Suprapubic skin (tissue), 4 donors: ENCODE results near the gene RRP9. TPM values are rescaled to one million over a fixed set of nuclear protein-coding genes. Genes with fewer than 3 reads are reported as not detected.

Experiments used
- DNase-seq, 2 donors: peaks; one replicate each; pipeline ENCODE4 v3.0.0-alpha.2; 2019; ENCODE audit warnings: low spot score in 2 of 2
- H3K27ac ChIP-seq: fragments of 200-600 bp; sonication (generic); one replicate; pipeline ENCODE4 v1.5.1; 2019
- H3K27me3 ChIP-seq: fragments of 200-600 bp; sonication (generic); one replicate; pipeline ENCODE4 v1.5.1; 2019
- H3K36me3 ChIP-seq: fragments of 200-600 bp; sonication (generic); one replicate; pipeline ENCODE4 v1.5.1; 2019
- H3K4me1 ChIP-seq: fragments of 200-600 bp; sonication (generic); one replicate; pipeline ENCODE4 v1.5.1; 2019
- H3K4me3 ChIP-seq: fragments of 200-600 bp; sonication (generic); one replicate; pipeline ENCODE4 v1.5.1; 2019; ENCODE audit warnings: mild to moderate bottlenecking
- H3K9me3 ChIP-seq: fragments of 200-600 bp; sonication (generic); one replicate; pipeline ENCODE4 v1.5.1; 2019
- EP300 ChIP-seq: sonication (generic); formaldehyde crosslinking; IDR thresholded peaks from one replicate; pipeline ENCODE4 v1.6.1; 2017; ENCODE audit warnings: antibody characterized with exemption
- POLR2A ChIP-seq, 2 donors: fragments of 450-650 bp; IDR thresholded peaks; one replicate each; pipeline ENCODE4 v1.6.1; 2017; ENCODE audit warnings: antibody characterized with exemption in 2 of 2, mild to moderate bottlenecking in 2 of 2, moderate library complexity in 2 of 2
- POLR2AphosphoS5 ChIP-seq, 3 donors: sonication (generic); formaldehyde crosslinking; IDR thresholded peaks; one replicate each; pipeline ENCODE4 v1.6.1; 2017; ENCODE audit warnings: antibody characterized with exemption in 3 of 3
- WGBS: methylation state at CpG from one replicate; pipeline ENCODE4 v1.1.5; 2018; 5-methylcytosine and 5-hydroxymethylcytosine counted together
- total RNA-seq, 4 donors: library from RNA; depleted of rRNA; stranded (reverse); fragments of >200 nt; gene quantifications; one replicate each; pipeline ENCODE4 v1.1.0, GENCODE V29; 2016
- TF ChIP-seq, protein P1 (sequence below), 2 donors: fragments of 200-600 bp in 1 of 2; fragments of 450-650 bp in 1 of 2; sonication (generic) in 1 of 2; IDR thresholded peaks; one replicate each; pipeline ENCODE4 v1.5.1; 2016 to 2019; ENCODE audit warnings: antibody characterized with exemption in 2 of 2, mild to moderate bottlenecking in 1 of 2, moderate library complexity in 1 of 2

The RRP9 gene
- total RNA-seq, 4 donors from 2014 or later = 13.4 to 16.7 (median 14.8) TPM

DNA sequence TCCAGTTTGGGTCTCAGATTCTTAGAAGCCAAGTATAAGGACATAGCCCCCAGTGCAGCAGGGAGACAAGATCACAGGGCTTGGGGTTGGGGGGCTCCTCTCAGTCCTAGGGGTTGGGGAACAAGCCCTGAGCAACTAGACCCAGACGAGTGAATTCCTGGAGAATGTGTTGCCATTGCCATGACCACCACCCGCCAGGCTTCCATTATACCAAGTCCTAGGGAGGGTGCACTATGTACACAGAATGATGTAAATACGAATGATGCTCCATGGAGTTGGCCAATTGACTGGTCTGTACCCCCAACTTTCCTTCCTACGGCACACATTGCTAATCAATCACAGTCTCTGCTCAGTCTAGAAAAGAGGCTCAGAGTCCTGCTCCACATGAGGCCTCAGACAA is 47.3 kb downstream of the RRP9 start:
- Histone ChIP-seq H3K4me1 (no peaks in the 10 kb centered on the region), H3K27ac (no peak overlapping the region), H3K4me3 (no peak overlapping the region), H3K27me3 (no peaks in the 10 kb centered on the region), H3K36me3 (no peaks in the 10 kb centered on the region), H3K9me3 (no peaks in the 10 kb centered on the region)
- WGBS = 94% methylated on average over 4 of the region's 4 CpGs
- TF ChIP-seq EP300 = no peak
- DNase-seq = no peak

DNA sequence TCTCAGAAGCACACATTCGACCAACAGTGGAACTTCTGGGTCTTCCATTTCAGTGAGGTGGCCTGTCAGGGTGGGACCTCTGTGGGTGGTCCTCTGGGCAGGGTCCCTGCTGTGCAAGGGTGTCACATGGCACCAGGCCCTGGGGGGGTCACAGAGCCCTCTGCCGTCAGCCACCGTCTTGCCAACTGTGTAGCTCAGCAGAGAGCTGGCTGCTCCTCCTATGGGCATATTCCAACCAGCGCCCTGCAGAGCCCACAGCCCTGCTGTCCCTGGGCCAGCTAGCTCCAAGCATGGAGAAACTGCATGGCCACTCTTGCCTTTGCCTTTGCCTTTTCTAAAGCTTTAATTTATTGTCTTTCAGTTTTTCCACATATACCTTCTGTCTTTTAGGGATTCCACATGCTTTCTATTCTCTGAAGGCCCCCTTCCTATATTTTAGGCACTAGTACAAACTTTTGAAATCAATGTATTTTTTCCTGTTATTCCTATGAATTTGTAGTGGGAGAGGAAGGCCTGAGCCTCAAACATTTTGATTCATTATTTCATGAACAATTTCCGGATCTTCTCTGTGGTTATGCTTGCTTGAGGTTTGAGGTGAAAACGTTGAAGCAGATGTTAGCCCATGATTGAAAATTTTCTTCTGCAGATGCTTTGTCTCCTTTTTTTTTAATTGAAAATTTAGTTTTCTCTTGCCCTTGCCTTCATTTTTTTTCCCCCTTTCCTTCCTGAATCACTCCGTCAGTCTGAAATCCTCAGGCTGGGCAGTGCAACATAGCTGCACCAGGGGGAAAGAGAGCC is 50.3 kb downstream of the RRP9 start:
- no peak for DNase-seq
- H3K27me3 ChIP-seq = no peaks in the 10 kb centered on the region
- H3K27ac ChIP-seq = no peak overlapping the region
- H3K4me1 ChIP-seq = no peaks in the 10 kb centered on the region
- H3K4me3 ChIP-seq = no peak overlapping the region
- WGBS = 77% methylated on average over 7 of the region's 7 CpGs
- no peaks in the 10 kb centered on the region for H3K9me3 ChIP-seq
- TF ChIP-seq EP300 = no peak
- H3K36me3 ChIP-seq = no peaks in the 10 kb centered on the region

DNA sequence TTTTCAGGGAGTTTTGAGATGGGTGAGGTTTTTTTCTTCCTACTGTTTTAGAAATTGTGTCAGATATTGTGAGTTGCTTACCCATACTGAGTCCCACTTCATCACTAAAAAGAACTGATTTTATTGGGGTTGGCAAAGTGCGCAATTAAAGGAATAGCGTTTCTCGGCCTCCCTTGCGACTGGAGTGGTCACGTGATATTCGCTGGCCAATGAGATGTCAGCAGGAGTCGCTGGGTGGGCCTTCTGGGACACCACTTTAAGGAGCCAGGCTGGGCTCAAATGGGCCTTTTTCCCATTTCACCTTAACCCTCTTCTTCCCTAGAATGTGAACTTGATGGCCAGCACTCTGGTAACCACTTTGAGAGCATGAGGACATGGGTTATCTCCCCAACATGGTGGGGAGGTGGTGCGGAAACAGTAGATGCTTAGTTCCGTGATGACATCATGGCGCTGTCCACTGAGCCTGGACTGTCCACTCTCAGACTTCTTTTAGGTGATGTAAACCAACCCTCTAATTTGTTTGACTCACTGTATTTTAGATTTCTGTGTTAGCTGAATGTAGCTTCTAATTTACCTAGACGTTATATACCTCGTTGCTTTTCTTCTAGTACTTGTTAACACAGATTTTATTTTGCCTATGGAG is 53.1 kb downstream of the RRP9 start:
- DNase-seq = no peak
- H3K9me3 ChIP-seq = no peaks in the 10 kb centered on the region
- 94% methylated on average over 12 of the region's 12 CpGs for WGBS
- H3K4me1 ChIP-seq = no peaks in the 10 kb centered on the region
- no peaks in the 10 kb centered on the region for H3K36me3 ChIP-seq
- TF ChIP-seq POLR2A (IDR thresholded peaks at IDR 0.05) (no peak), EP300 (no peak), POLR2AphosphoS5 (IDR thresholded peaks at IDR 0.05) (no peak)
- TF ChIP-seq, protein P1, sequence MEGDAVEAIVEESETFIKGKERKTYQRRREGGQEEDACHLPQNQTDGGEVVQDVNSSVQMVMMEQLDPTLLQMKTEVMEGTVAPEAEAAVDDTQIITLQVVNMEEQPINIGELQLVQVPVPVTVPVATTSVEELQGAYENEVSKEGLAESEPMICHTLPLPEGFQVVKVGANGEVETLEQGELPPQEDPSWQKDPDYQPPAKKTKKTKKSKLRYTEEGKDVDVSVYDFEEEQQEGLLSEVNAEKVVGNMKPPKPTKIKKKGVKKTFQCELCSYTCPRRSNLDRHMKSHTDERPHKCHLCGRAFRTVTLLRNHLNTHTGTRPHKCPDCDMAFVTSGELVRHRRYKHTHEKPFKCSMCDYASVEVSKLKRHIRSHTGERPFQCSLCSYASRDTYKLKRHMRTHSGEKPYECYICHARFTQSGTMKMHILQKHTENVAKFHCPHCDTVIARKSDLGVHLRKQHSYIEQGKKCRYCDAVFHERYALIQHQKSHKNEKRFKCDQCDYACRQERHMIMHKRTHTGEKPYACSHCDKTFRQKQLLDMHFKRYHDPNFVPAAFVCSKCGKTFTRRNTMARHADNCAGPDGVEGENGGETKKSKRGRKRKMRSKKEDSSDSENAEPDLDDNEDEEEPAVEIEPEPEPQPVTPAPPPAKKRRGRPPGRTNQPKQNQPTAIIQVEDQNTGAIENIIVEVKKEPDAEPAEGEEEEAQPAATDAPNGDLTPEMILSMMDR (IDR thresholded peaks at IDR 0.05) = no peak
- peaks cover 4% of the 10 kb centered on the region for H3K27me3 ChIP-seq
- no peak overlapping the region for H3K27ac ChIP-seq
- H3K4me3 ChIP-seq = no peak overlapping the region

DNA sequence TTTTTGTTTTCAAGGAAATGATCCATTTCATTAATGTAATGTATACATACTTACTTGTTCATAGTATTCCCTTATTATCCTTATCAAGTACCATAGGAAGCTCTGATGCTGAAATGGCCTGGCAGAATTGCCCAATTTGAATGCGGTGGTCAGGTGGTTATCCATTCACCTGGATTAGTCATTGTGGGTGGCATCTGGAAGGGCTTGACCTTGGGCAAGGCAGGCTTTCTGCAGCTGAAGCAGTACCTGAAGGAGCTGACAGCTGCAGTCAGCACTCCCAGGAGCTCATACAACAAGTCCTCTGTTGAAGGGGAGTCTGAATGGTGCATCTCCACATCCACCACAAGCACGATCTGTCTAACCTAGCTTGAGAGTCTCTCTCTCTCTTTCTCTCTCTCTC is 54.1 kb downstream of the RRP9 start:
- 91% methylated on average over 2 of the region's 2 CpGs for WGBS
- Histone ChIP-seq H3K4me3 (no peak overlapping the region), H3K36me3 (no peaks in the 10 kb centered on the region), H3K4me1 (no peaks in the 10 kb centered on the region), H3K27me3 (peaks cover 4% of the 10 kb centered on the region), H3K9me3 (no peaks in the 10 kb centered on the region), H3K27ac (no peak overlapping the region)
- TF ChIP-seq EP300 (no peak), POLR2A (IDR thresholded peaks at IDR 0.05) (no peak), POLR2AphosphoS5 (IDR thresholded peaks at IDR 0.05) (no peak)
- TF ChIP-seq, protein P1 (IDR thresholded peaks at IDR 0.05) = no peak
- DNase-seq = no peak

DNA sequence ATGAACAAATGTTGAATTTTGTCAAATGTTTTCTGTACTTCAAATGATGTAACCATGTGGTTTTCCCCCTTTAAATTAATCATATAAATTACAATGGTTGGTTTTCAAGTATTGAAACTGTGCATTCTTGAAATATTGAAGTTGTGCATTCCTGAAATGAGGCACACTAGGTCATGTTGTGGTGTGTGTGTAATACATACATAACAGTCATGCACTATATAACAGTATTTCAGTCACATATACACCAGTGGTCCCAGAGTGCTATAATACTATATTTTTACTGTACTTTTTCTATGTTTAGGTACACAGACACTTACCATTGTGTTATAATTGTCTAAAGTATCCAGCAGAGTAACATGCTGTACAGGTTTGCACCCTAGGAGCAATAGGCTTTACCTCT is 55.3 kb downstream of the RRP9 start:
- Histone ChIP-seq H3K9me3 (no peaks in the 10 kb centered on the region), H3K4me1 (no peaks in the 10 kb centered on the region), H3K27me3 (peaks cover 4% of the 10 kb centered on the region), H3K27ac (no peak overlapping the region), H3K4me3 (no peak overlapping the region), H3K36me3 (no peaks in the 10 kb centered on the region)
- TF ChIP-seq POLR2AphosphoS5 (IDR thresholded peaks at IDR 0.05) = no peak
- TF ChIP-seq EP300 = no peak
- TF ChIP-seq POLR2A (IDR thresholded peaks at IDR 0.05) = no peak
- TF ChIP-seq, protein P1 (IDR thresholded peaks at IDR 0.05) = no peak
- DNase-seq = no peak

Other genes with a start within 250 kb of the RRP9 start
- 1 to 10 TPM; 1.9 to 7.3 (median 5.8) TPM for gene GRM2, start 234.8 kb downstream of the RRP9 start, total RNA-seq
- gene IQCF6, start 162.7 kb downstream of the RRP9 start, total RNA-seq = not detected
- gene IQCF2, start 80.3 kb downstream of the RRP9 start, total RNA-seq = not detected
- not detected for gene IQCF5, start 66.3 kb downstream of the RRP9 start, total RNA-seq
- gene IQCF1, start 38.6 kb downstream of the RRP9 start, total RNA-seq = not detected
- 10 to 100 TPM in 2 of 4 donors, 1 to 10 TPM in 2; 8.1 to 21.8 (median 14.0) TPM for gene PARP3, start 459 bp upstream of the RRP9 start, total RNA-seq
- not detected for gene GPR62, start 13.5 kb upstream of the RRP9 start, total RNA-seq
- 10 to 100 TPM; 24.6 to 32.1 (median 28.6) TPM for gene PCBP4, start 25.6 kb upstream of the RRP9 start, total RNA-seq
- gene ABHD14B, start 32.1 kb upstream of the RRP9 start, total RNA-seq = 10 to 100 TPM; 50.0 to 79.7 (median 59.0) TPM
- 10 to 100 TPM in 1 of 4 donors, 1 to 10 TPM in 3; 3.1 to 11.9 (median 8.3) TPM for gene ABHD14A, start 33.2 kb upstream of the RRP9 start, total RNA-seq
- 10 to 100 TPM; 31.2 to 49.3 (median 36.8) TPM for gene ACY1, start 41.6 kb upstream of the RRP9 start, total RNA-seq
- 1,000 to 10,000 TPM; 1,428 to 2,708 (median 2,246) TPM for gene RPL29, start 54.0 kb upstream of the RRP9 start, total RNA-seq
- gene DUSP7, start 114.7 kb upstream of the RRP9 start, total RNA-seq = 100 to 1,000 TPM in 3 of 4 donors, 10 to 100 TPM in 1; 91.1 to 190 (median 146) TPM
- gene POC1A, start 212.5 kb upstream of the RRP9 start, total RNA-seq = 1 to 10 TPM; 1.1 to 4.8 (median 1.6) TPM